ENCODE results near the gene FXN.

GRCh38 chr9:69049094-69049493 lies 13.5 kb downstream of the FXN start:
- TF ChIP-seq CTCF (IDR thresholded peaks at IDR 0.05; ENCODE audit: insufficient read depth, low read depth, low read length): no peak
- TF ChIP-seq EZH2 (IDR thresholded peaks at IDR 0.05; ENCODE audit: insufficient read depth, low read length): no peak
